Smooth muscle cell (in vitro differentiated cells): ENCODE measurements around the gene CNBD2. TPM values are rescaled to one million over a fixed set of nuclear protein-coding genes. Genes with fewer than 3 reads are reported as not detected.
A peak's percentile ranks its signal among the peaks of the same experiment; 100 is the strongest.
"Not testable (repeated sequence)": the region's sequence is repeated elsewhere in the genome, so short reads cannot be mapped to it uniquely, and the experiment has no call there.

ENCODE experiments used
- DNase-seq: peaks from one replicate; lab custom pipeline; 2025; ENCODE audit not compliant: unreplicated experiment; lab: John Stamatoyannopoulos, UW
- H2AFZ ChIP-seq: fragments of 200-600 bp; sonication (generic); 2 replicates; pipeline ENCODE4 v1.6.0; 2016; ENCODE audit warnings: antibody characterized with exemption, low read depth, mild to moderate bottlenecking
- H3F3A ChIP-seq: fragments of 200-600 bp; sonication (generic); 2 replicates; pipeline ENCODE4 v1.6.0; 2017; ENCODE audit warnings: antibody characterized with exemption, low read depth
- H3K27ac ChIP-seq: fragments of 200-600 bp; sonication (generic); 2 replicates; pipeline ENCODE4 v1.5.1; 2016; ENCODE audit warnings: low read depth, mild to moderate bottlenecking
- H3K27me3 ChIP-seq: fragments of 200-600 bp; sonication (generic); 2 replicates; pipeline ENCODE4 v1.6.1; 2016; ENCODE audit warnings: low read depth, mild to moderate bottlenecking
- H3K36me3 ChIP-seq: fragments of 200-600 bp; sonication (generic); 2 replicates; pipeline ENCODE4 v1.5.1; 2016; ENCODE audit warnings: low read depth
- H3K4me1 ChIP-seq: fragments of 200-600 bp; sonication (generic); 2 replicates; pipeline ENCODE4 v1.5.1; 2016; ENCODE audit warnings: low read depth
- H3K4me2 ChIP-seq: fragments of 200-600 bp; sonication (generic); 2 replicates; pipeline ENCODE4 v1.6.0; 2016; ENCODE audit warnings: mild to moderate bottlenecking
- H3K4me3 ChIP-seq: fragments of 200-600 bp; sonication (generic); 2 replicates; pipeline ENCODE4 v1.5.1; 2016; ENCODE audit warnings: mild to moderate bottlenecking
- H3K79me2 ChIP-seq: fragments of 200-600 bp; sonication (generic); 2 replicates; pipeline ENCODE4 v1.6.0; 2016; ENCODE audit warnings: low read depth, mild to moderate bottlenecking
- H3K9ac ChIP-seq: fragments of 200-600 bp; sonication (generic); 2 replicates; pipeline ENCODE4 v1.6.0; 2016; ENCODE audit warnings: low read depth
- H3K9me3 ChIP-seq: fragments of 200-600 bp; sonication (generic); replicated peaks from 2 replicates; pipeline ENCODE4 v1.5.1; 2016; ENCODE audit warnings: low read depth
- H4K20me1 ChIP-seq: fragments of 200-600 bp; sonication (generic); 2 replicates; pipeline ENCODE4 v1.6.0; 2016; ENCODE audit warnings: low read depth
- WGBS: methylation state at CpG from one replicate; pipeline ENCODE4 v1.1.7; 2016; ENCODE audit warnings: low lambda C conversion rate; 5-methylcytosine and 5-hydroxymethylcytosine counted together
- polyA plus RNA-seq: library from polyadenylated mRNA; unstranded; fragments of >200 nt; fragmentation: Nextera tagmentation; extraction: Ambion mirVana; gene quantifications from 2 replicates; pipeline ENCODE4 v1.2.1, GENCODE V29; 2016
- total RNA-seq: library from RNA; depleted of rRNA; stranded (reverse); fragments of >200 nt; gene quantifications from 2 replicates; pipeline ENCODE4 v1.2.3, GENCODE V29; 2014
- TF ChIP-seq, protein P1 (sequence below): fragments of 200-600 bp; sonication (generic); IDR thresholded peaks from 2 replicates; pipeline ENCODE4 v1.5.1; 2017; ENCODE audit warnings: borderline replicate concordance, mild to moderate bottlenecking, antibody characterized with exemption; ENCODE audit not compliant: insufficient read depth, poor library complexity, severe bottlenecking

The CNBD2 gene
- total and polyA plus RNA-seq, 2 experiments from 2014 or later, result 2.8 to 10.2 TPM

DNA sequence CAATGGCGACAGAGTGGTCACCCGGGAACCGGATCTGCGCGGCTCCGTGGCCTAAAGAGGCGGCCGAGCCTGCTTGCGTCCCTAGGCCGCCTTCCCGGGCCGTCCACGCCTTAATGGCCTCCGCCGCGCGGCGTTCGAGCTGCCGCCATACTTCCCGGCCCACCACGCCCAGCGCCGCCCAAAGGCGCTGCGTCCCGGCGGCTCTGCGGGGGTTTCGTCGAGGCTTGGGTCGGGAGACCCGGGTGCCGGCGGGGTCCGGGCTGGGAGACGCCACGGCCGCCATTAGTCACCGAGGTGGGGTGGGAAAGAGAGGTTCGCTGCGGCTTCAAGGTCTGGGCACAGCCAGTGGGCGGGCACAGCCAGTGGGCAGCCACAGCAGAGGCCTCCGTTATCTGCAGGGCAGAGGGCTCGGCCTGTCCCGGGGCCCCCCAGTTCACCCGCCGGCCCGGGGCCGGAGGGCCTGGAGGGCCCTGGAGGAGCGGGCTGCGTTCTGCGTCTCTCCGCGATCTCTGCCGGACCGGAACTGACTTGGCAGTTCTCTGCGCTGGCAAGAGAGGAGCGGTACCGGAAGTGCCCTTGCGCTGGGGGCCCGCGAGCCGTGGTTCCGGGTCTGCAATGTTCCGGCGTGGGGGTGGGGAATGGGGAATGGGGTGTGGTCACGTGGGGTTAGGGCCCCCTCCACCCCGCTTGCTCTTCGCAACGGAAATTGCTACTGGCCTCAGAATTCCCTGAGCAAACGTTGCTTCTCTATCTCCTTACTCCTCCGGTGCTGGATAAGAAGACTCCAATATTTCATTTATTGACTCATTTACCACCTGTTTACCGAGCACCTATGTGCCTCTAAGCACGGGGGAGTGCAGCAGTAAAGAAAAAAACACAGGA lies 82.3 kb downstream of the CNBD2 start:
- H2AFZ ChIP-seq, result peak overlapping the region; percentile 88
- H3K9ac ChIP-seq, result peak overlapping the region; percentile 99
- TF ChIP-seq, protein P1, sequence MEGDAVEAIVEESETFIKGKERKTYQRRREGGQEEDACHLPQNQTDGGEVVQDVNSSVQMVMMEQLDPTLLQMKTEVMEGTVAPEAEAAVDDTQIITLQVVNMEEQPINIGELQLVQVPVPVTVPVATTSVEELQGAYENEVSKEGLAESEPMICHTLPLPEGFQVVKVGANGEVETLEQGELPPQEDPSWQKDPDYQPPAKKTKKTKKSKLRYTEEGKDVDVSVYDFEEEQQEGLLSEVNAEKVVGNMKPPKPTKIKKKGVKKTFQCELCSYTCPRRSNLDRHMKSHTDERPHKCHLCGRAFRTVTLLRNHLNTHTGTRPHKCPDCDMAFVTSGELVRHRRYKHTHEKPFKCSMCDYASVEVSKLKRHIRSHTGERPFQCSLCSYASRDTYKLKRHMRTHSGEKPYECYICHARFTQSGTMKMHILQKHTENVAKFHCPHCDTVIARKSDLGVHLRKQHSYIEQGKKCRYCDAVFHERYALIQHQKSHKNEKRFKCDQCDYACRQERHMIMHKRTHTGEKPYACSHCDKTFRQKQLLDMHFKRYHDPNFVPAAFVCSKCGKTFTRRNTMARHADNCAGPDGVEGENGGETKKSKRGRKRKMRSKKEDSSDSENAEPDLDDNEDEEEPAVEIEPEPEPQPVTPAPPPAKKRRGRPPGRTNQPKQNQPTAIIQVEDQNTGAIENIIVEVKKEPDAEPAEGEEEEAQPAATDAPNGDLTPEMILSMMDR, result no peak
- H4K20me1 ChIP-seq, result peaks cover 46% of the 10 kb centered on the region
- H3K27me3 ChIP-seq, result peaks cover 4% of the 10 kb centered on the region
- H3K79me2 ChIP-seq, result peaks cover 49% of the 10 kb centered on the region
- H3F3A ChIP-seq, result peaks cover 17% of the 10 kb centered on the region
- 19% methylated on average over 69 of the region's 75 CpGs for WGBS
- no peaks in the 10 kb centered on the region for H3K9me3 ChIP-seq
- DNase-seq, result peak; percentile 24
- H3K4me1 ChIP-seq, result peaks cover 10% of the 10 kb centered on the region
- H3K27ac ChIP-seq, result peak overlapping the region; percentile 98
- H3K4me2 ChIP-seq, result peak overlapping the region; percentile 85
- H3K4me3 ChIP-seq, result peak overlapping the region; percentile 100
- no peaks in the 10 kb centered on the region for H3K36me3 ChIP-seq

DNA sequence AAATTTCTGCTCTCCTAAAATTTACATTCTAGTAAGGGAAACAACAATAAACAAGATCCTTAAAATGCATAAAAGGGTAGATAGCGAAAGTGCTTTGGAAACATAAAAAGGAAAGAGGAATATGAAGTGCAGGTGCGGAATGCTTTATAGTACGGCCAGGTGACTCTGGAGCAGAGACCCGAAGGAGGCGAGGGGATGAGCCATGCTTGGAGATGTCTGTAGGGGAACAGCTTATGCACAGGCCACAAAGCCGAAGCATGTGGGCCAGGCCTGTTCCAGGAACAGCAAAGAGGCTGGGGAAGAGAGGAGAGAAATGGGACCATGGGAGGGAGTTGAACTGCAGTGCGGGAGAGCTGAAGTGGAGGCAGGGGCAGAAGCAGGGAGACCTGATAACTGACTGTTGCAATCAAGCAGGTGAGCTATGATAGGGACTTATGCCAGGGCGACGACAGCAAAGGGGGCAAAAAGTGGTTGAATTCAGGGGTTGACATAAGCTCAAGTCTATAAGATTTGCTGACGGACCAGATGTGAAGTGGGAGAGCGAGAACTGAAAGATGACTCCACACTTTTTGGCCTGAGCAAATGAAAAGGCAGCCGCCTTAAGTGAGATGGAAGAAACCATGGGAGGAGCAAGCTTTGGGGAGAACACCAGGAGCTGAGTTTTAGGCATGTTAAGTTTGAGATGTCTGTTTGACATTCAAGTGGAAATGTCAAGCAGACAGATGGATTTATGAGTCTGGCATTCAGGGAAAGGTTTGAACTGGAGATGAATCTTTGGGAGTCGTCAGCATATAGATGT lies 83.1 kb downstream of the CNBD2 start:
- Histone ChIP-seq H3K36me3 (no peaks in the 10 kb centered on the region), H3K27ac (peak overlapping the region; percentile 98), H3K4me1 (peaks cover 10% of the 10 kb centered on the region), H3K4me2 (peak overlapping the region; percentile 85), H3K79me2 (peaks cover 41% of the 10 kb centered on the region), H3K9me3 (no peaks in the 10 kb centered on the region), H3K9ac (peak overlapping the region; percentile 99), H2AFZ (peak overlapping the region; percentile 88), H3K27me3 (peaks cover 4% of the 10 kb centered on the region), H3F3A (peaks cover 13% of the 10 kb centered on the region), H4K20me1 (peaks cover 38% of the 10 kb centered on the region), H3K4me3 (peak overlapping the region; percentile 100)
- no peak for DNase-seq
- 80% methylated on average over 13 of the region's 13 CpGs for whole genome bisulfite sequencing
- TF ChIP-seq, protein P1, result no peak

DNA sequence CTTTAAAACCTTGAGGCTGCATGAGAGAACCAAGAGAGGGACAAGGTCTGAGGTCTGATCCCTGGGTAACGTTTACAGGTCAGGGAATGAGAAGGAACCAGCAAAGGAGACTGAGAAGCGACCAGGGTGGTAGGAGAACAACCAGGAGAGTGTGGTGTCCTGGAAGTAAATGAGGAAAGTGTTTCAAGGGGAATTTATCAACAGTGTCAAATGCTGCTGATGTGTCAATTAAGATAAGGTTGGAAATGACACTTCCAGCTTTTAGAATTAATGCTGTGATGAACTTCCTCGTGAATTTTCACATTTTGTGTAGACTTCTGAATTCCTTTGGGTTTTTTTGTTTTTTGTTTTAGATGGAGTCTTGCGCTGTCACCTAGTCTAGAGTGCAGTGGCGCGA lies 83.7 kb downstream of the CNBD2 start:
- TF ChIP-seq, protein P1, result no peak
- H3K79me2 ChIP-seq, result peaks cover 35% of the 10 kb centered on the region
- peaks cover 9% of the 10 kb centered on the region for H3F3A ChIP-seq
- H3K4me2 ChIP-seq, result no peak overlapping the region
- no peak overlapping the region for H2AFZ ChIP-seq
- H3K9ac ChIP-seq, result no peak overlapping the region
- H4K20me1 ChIP-seq, result peaks cover 32% of the 10 kb centered on the region
- H3K27me3 ChIP-seq, result peaks cover 4% of the 10 kb centered on the region
- H3K4me3 ChIP-seq, result no peak overlapping the region
- DNase-seq, result no peak
- H3K4me1 ChIP-seq, result peaks cover 10% of the 10 kb centered on the region
- H3K36me3 ChIP-seq, result no peaks in the 10 kb centered on the region
- H3K9me3 ChIP-seq, result no peaks in the 10 kb centered on the region
- H3K27ac ChIP-seq, result no peak overlapping the region
- 91% methylated on average over 6 of the region's 6 CpGs for WGBS

DNA sequence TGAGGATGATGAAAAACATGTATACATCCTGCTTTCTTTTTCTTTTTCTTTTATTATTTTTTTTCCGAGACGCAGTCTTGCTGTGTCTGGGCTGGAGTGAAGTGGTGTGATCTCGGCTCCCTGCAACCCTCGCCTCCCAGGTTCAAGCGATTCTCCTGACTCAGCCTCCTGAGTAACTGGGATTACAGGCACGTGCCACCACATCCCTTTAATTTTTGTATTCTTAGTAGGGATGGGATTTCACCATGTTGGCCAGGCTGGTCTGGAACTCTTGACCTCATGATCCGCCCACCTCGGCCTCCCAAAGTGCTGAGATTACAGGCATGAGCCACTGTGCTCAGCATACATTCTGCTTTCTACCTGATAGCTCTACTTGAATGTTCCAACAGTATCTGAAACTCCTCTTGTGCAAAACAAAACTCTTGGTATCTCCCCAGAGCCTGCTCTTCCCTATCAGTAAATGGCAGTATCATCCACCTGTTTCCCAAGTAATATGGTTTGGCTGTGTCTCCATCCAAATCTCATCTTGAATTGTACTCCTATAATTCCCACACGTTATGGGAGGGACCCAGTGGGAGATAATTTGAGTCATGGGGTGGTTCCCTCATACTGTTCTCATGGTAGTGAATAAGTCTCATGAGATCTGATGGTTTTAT lies 85.6 kb downstream of the CNBD2 start:
- H2AFZ ChIP-seq, H3K9me3 ChIP-seq, H3K4me2 ChIP-seq, H3K27me3 ChIP-seq, H3K27ac ChIP-seq, H3K4me1 ChIP-seq, DNase-seq, H3F3A ChIP-seq, H3K36me3 ChIP-seq, H3K9ac ChIP-seq, H3K4me3 ChIP-seq: not testable (repeated sequence)
- Histone ChIP-seq H4K20me1 (peaks cover 13% of the 10 kb centered on the region), H3K79me2 (peaks cover 16% of the 10 kb centered on the region)
- WGBS, result 86% methylated on average over 9 of the region's 9 CpGs
